Measurements from ENCODE around the gene SLC25A19.
"Not testable (repeated sequence)": the region's sequence is repeated elsewhere in the genome, so short reads cannot be mapped to it uniquely, and the experiment has no call there.

The SLC25A19 gene

GRCh38 chr17:75301049-75301448 lies 11.8 kb upstream of the SLC25A19 start:
- DNase-seq: no peak

GRCh38 chr17:75300280-75300679 lies 11.0 kb upstream of the SLC25A19 start:
- DNase-seq: no peak

GRCh38 chr17:75295201-75296158 lies 6.2 kb upstream of the SLC25A19 start:
- no peak for DNase-seq

GRCh38 chr17:75292810-75293448 lies 3.7 kb upstream of the SLC25A19 start:
- not testable (repeated sequence) for DNase-seq

- no peak for DNase-seq
Measured at GRCh38 chr17:75289832-75290337, 652 bp upstream of the SLC25A19 start.

- peak; percentile 48 for DNase-seq
Measured at GRCh38 chr17:75288770-75289114, 491 bp downstream of the SLC25A19 start.

GRCh38 chr17:75288359-75288758 lies 874 bp downstream of the SLC25A19 start:
- no peak for DNase-seq

GRCh38 chr17:75287221-75287620 lies 2.0 kb downstream of the SLC25A19 start:
- no peak for DNase-seq

GRCh38 chr17:75285123-75285522 lies 4.1 kb downstream of the SLC25A19 start:
- no peak for DNase-seq

- DNase-seq: not testable (repeated sequence)
Measured at GRCh38 chr17:75280189-75280588, 9.0 kb downstream of the SLC25A19 start.

- no peak for DNase-seq
Measured at GRCh38 chr17:75277664-75278071, 11.6 kb downstream of the SLC25A19 start.

GRCh38 chr17:75273977-75274708 lies 15.1 kb downstream of the SLC25A19 start:
- no peak for DNase-seq

- no peak for DNase-seq
Measured at GRCh38 chr17:75272848-75273184, 16.4 kb downstream of the SLC25A19 start.

GRCh38 chr17:75271955-75272847 lies 17.0 kb downstream of the SLC25A19 start:
- no peak for DNase-seq

- no peak for DNase-seq
Measured at GRCh38 chr17:75271233-75271954, 17.8 kb downstream of the SLC25A19 start.

GRCh38 chr17:75270966-75271232 lies 18.3 kb downstream of the SLC25A19 start, which contains the start of gene MIF4GD:
Gene MIF4GD, minus strand, starts transcription at chr17:75271231. Its CDS starts 1,036 bp downstream, at chr17:75270195.
- DNase-seq: no peak

GRCh38 chr17:75270218-75270965 lies 18.8 kb downstream of the SLC25A19 start:
- no peak for DNase-seq

GRCh38 chr17:75269844-75270217 lies 19.4 kb downstream of the SLC25A19 start:
- DNase-seq: no peak

GRCh38 chr17:75267411-75268232 lies 21.6 kb downstream of the SLC25A19 start:
- no peak for DNase-seq

- DNase-seq: no peak
Measured at GRCh38 chr17:75267153-75267410, 22.2 kb downstream of the SLC25A19 start.

Measured in NCI-H2107 (cell line).